ENCODE results near the gene ADGRB3. TPM values are rescaled to one million over a fixed set of nuclear protein-coding genes. Genes with fewer than 3 reads are reported as not detected.

ADGRB3 gene
- total RNA-seq, 1 experiment from 2014 or later, result 3.6 TPM

DNA sequence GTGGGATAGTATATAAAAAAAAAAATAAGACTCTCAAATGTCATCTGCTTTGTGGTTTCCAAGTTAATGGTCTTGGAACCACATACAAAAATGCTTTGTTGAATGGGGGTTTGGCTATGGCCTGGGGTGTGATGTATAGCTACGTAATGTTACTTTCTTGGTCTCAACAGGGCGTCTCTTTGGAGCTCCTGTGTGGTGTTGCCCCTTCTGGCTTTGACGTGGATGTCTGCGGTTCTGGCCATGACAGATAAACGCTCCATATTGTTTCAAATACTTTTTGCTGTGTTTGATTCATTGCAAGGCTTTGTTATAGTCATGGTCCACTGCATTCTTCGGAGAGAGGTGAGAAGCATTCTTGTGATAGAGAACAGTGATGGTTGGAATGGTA, 704.1 kb downstream of the ADGRB3 start:
- in situ Hi-C loops (cut with HindIII; ENCODE audit: low pct_unique_long_range_greater_than_20kb, low sequenced_read_pairs), result no loop called here
- DNase-seq (ENCODE audit: low read depth, low spot score), result peak; percentile 97

DNA sequence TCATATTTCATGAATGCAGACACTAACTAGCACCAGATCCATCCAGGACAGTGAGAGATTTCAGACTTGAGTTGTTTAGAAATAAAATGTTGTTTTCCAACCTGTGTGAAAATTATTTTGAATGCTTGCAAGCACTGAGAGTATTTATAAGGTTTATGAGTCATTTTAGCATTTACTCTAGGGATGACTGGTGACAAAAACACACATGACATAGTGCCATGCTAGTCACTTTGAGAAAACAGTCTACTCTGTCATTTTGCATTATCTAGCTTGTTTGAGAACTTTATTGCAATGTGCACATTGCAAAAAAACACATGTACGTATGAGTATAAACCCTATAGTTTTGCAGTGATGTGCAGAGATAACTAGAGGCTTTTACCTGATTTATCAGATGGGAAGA, 705.1 kb downstream of the ADGRB3 start:
- in situ Hi-C loops (cut with HindIII; ENCODE audit: low pct_unique_long_range_greater_than_20kb, low sequenced_read_pairs), result no loop called here
- DNase-seq (ENCODE audit: low read depth, low spot score), result no peak

DNA sequence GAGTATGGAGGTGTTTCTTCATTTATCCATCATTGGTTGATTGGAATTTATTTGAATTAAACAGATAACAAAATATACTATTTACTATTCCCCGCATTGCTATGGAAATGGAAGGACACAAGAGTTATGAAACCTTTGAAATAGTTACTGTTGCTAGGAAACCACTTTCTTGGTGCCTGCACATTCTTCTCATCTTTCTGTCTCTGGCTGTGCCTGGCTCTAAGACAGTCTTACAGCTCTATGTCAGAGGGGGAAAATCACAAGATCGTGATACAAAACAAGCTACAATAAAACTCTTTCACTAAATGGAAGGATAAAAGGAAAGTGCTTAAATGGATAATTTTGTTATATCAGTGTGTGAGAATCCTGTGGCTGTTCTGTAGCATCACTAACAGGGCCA, 708.8 kb downstream of the ADGRB3 start:
- peak; percentile 70 for DNase-seq (ENCODE audit: low read depth, low spot score)
- in situ Hi-C loops (cut with HindIII; ENCODE audit: low pct_unique_long_range_greater_than_20kb, low sequenced_read_pairs), result no loop called here

GRCh38 chr6:69349771-69350170, 714.7 kb downstream of the ADGRB3 start:
- in situ Hi-C loops (cut with HindIII; ENCODE audit: low pct_unique_long_range_greater_than_20kb, low sequenced_read_pairs), result no loop called here

DNA sequence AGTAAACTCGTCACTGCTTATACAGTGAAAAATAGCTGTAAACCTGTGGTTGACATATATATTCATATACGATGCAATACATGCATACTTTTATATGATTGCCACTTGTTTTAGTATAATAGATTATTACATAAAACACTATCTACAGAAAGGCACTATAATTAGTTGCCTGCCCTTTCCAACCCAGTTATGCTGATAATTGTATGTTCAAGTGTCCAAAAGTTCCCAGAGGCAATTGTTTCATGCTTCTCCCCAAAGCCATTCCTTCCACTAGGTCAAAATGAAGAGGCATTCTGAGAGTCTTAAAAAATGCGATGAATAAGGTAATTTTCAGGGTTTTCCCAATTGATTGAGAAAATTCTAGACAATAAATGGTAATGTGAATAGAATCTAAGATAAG, 727.1 kb downstream of the ADGRB3 start:
- DNase-seq (ENCODE audit: low read depth, low spot score), result no peak

More at GRCh38 chr6:69349771-69350170, 714.7 kb downstream of the ADGRB3 start:
- DNase-seq (ENCODE audit: low read depth, low spot score), result peak; percentile 74

GRCh38 chr6:69366831-69367230, 731.7 kb downstream of the ADGRB3 start:
- DNase-seq (ENCODE audit: low read depth, low spot score), result no peak
- in situ Hi-C loops (cut with HindIII; ENCODE audit: low pct_unique_long_range_greater_than_20kb, low sequenced_read_pairs), result no loop called here

More for the DNA sequence above, 727.1 kb downstream of the ADGRB3 start:
- in situ Hi-C loops (cut with HindIII; ENCODE audit: low pct_unique_long_range_greater_than_20kb, low sequenced_read_pairs), result no loop called here

DNA sequence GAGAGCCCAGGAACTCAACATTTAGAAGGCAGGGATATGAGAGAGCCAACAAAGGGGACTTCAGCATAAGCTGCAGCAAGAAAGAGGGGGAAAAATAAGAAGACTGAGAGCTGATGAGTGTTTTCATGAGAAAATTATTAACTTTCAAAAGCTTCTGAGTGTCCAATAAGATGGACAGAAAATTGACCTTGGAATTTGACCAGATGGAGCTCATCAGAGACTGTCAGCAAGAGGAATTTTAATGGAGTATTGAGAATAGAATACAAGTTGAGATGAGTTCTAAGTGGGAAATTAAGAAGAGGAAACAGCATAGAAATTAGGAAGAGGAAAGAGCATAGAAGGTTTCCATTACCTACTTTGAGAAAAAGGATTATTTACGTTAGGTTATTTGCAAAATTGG, 733.5 kb downstream of the ADGRB3 start:
- DNase-seq (ENCODE audit: low read depth, low spot score), result no peak
- in situ Hi-C loops (cut with HindIII; ENCODE audit: low pct_unique_long_range_greater_than_20kb, low sequenced_read_pairs), result no loop called here

DNA sequence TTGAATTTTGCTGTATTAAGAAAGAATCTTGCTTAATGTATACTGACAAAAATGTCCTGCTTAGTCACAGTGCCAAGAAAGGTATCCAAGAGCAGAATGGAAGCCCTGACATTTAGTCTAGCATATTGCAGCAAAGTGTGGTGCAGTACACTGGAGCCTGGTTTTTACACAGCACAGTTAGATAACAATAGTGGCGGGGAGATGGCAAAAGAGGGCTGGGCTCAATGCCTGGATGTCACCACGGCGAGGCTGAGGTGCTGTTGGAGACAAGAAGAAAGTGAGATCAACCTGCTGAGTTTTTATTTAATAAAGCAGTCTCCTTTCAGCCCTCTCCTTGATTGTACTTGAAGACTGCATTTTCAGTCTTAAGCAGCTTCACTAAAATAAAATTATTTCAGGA, 735.7 kb downstream of the ADGRB3 start:
- DNase-seq (ENCODE audit: low read depth, low spot score), result no peak

GRCh38 chr6:69378326-69378725, 743.2 kb downstream of the ADGRB3 start:
- no peak for DNase-seq (ENCODE audit: low read depth, low spot score)
- in situ Hi-C loops (cut with HindIII; ENCODE audit: low pct_unique_long_range_greater_than_20kb, low sequenced_read_pairs), result no loop called here

More for the DNA sequence above, 735.7 kb downstream of the ADGRB3 start:
- in situ Hi-C loops (cut with HindIII; ENCODE audit: low pct_unique_long_range_greater_than_20kb, low sequenced_read_pairs), result no loop called here

DNA sequence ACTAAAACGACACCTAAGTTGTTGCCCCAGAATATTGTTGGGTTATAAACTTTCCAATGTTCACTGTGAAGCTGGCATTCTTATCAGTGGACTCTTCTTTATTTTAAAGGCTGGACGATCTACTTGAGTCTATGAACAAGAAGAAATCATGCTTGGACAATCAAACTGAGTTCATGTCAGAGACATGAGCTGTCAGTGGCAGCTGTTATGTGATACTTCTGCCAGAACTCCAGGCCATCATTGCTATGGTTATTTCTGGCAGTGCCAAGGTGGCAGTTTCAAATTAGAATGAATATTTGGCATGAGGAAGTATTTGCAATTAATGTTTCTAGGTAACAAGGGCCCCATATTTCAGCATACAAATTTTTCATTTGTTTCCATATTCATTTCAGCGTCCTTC, 744.4 kb downstream of the ADGRB3 start:
- no peak for DNase-seq (ENCODE audit: low read depth, low spot score)
- in situ Hi-C loops (cut with HindIII; ENCODE audit: low pct_unique_long_range_greater_than_20kb, low sequenced_read_pairs), result no loop called here

DNA sequence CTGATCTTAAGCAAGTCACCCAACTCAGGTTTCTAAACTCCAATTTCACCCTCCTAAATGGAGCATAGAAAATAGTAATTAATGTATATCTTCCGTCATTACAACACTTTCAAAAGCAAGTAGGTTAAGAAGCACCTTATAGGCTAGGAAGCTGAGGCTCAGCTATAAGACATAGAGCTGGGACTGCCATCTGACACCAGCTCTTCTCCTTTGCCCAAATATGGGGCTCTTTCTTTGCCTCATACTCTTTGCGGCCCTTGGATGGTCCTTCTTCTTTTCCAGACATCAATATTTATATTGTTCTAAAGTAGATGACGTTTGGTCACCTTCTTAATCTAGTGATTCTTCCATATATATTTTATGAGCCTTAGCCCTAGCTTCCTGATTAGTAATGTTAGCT, 748.5 kb downstream of the ADGRB3 start:
- DNase-seq (ENCODE audit: low read depth, low spot score), result no peak
- in situ Hi-C loops (cut with HindIII; ENCODE audit: low pct_unique_long_range_greater_than_20kb, low sequenced_read_pairs), result no loop called here

DNA sequence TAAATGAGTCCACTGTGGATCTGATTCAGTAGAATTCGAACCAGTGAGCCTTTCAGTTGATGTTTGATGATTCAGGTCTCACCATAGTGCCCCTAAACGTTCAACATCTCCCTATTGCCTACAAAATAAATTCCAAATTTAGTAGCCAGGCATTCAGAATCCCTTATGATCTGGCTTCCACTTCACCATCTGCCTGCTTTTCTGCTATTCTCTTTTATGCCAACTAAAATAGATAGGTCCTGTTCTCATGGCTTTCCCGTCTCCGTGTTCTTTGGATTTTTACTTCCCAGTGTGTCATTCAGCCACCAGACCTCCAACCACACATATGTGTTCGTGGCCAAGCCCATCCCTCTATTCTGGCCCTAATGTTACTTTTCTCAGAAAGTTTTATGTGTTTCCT, 751.3 kb downstream of the ADGRB3 start:
- in situ Hi-C loops (cut with HindIII; ENCODE audit: low pct_unique_long_range_greater_than_20kb, low sequenced_read_pairs), result no loop called here
- DNase-seq (ENCODE audit: low read depth, low spot score), result no peak

GRCh38 chr6:69390125-69390524, 755.0 kb downstream of the ADGRB3 start:
- DNase-seq (ENCODE audit: low read depth, low spot score), result no peak
- in situ Hi-C loops (cut with HindIII; ENCODE audit: low pct_unique_long_range_greater_than_20kb, low sequenced_read_pairs), result no loop called here

- in situ Hi-C loops (cut with HindIII; ENCODE audit: low pct_unique_long_range_greater_than_20kb, low sequenced_read_pairs), result no loop called here
- DNase-seq (ENCODE audit: low read depth, low spot score), result no peak
Observed at GRCh38 chr6:69391106-69391505, 756.0 kb downstream of the ADGRB3 start.

DNA sequence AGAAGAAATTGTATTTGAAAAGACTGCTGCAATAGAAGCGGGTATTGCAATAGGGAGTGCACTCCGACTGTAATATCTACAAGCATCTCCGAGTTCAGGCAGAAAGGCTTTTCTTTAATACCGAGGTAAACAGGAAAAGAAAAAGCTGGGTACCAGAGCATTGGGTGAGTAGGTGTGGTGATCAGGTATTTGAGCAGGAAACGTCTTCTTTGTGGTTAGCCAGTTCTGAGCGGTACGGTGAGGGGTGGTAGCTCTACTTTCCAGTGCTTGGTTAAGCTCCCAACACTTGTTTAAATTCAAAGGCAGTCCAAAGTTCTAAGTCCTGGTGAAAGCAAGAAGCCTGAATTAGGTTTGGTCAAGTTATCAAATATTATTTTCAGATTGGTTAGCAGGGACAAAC, 757.7 kb downstream of the ADGRB3 start:
- in situ Hi-C loops (cut with HindIII; ENCODE audit: low pct_unique_long_range_greater_than_20kb, low sequenced_read_pairs), result no loop called here
- no peak for DNase-seq (ENCODE audit: low read depth, low spot score)

DNA sequence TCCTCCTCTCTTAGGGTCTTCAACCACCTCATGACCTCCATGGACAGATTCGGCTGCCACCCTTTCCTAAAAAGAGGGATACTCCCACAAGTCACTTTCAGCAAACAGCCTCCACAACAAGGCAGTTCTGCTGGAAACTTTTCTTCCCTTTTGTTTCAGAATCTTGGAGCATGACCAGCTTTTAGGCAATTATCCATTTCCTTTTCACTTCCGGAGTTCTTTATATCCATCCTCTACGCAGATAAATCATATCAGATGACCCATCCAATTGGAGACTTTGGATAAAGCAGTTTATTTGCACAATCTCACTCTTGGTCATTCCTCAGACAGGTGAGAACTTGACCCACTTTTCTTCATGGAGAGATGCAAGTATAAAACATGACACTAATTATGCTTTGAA, 763.2 kb downstream of the ADGRB3 start:
- no peak for DNase-seq (ENCODE audit: low read depth, low spot score)
- in situ Hi-C loops (cut with HindIII; ENCODE audit: low pct_unique_long_range_greater_than_20kb, low sequenced_read_pairs), result no loop called here

DNA sequence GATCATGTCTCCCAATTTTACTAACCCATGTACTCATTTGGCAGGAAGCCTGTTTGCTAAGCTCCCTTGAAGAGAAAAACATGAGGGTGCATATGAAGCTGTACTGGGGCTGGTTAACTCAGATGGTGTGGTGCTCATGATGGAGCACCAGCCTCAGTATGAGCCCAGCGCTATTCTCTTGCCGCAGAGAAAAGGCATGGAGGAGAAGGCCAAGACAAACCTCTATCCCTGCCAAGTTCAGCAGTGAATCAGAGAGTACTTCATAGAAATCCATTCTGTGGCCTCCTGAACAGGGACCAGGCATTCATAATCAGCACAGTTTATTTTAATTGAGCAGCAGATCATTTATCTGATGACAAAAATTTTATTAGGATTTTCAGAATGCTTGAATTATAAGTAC, 763.6 kb downstream of the ADGRB3 start:
- in situ Hi-C loops (cut with HindIII; ENCODE audit: low pct_unique_long_range_greater_than_20kb, low sequenced_read_pairs), result no loop called here
- DNase-seq (ENCODE audit: low read depth, low spot score), result no peak

DNA sequence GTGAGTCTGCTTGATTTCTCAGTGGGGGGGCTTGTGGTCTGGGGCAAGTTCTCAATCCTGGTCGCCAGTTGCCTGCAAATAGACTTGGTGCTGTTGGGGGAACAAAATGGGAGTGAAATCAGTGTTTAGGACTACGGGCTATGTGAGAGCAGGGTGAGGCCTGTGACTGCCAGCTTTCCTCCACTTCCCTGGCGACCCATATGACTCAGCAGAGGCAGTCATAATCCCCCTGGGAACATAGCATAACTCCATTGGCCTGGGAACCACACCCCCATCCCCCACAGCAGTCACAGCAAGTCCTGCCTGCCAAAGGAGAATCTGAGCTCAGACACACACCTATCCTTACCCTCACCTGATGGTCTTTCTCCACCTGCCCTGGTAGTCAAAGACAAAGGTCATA, 773.8 kb downstream of the ADGRB3 start:
- in situ Hi-C loops (cut with HindIII; ENCODE audit: low pct_unique_long_range_greater_than_20kb, low sequenced_read_pairs), result no loop called here
- DNase-seq (ENCODE audit: low read depth, low spot score), result no peak

- peak; percentile 22 for DNase-seq (ENCODE audit: low read depth, low spot score)
- in situ Hi-C loops (cut with HindIII; ENCODE audit: low pct_unique_long_range_greater_than_20kb, low sequenced_read_pairs), result no loop called here
Observed at GRCh38 chr6:69416776-69417175, 781.7 kb downstream of the ADGRB3 start.

DNA sequence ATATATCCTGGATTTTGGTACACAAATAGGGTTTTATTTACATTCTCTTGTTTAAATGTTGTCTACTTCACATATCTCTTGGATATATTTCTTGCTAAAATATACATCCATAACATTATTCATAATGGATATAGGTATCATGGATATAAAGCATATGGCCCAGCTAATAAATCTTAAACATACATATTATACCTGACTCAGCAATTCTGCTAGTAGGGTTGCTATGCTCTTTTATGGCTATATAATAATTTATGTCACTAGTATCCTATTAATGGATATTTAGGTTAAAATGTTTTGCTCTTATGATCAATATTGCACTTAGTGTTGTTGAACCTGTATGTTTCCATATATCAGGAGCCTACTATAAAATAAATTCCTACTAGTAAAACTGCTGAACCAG, 786.2 kb downstream of the ADGRB3 start:
- in situ Hi-C loops (cut with HindIII; ENCODE audit: low pct_unique_long_range_greater_than_20kb, low sequenced_read_pairs), result no loop called here
- DNase-seq (ENCODE audit: low read depth, low spot score), result no peak

Data from SK-MEL-5 (cell line).